HG03558 (cell line): Measurements from ENCODE around the gene FLT4.

Experiments used
- ATAC-seq: cut with Tn5 transposase; IDR thresholded peaks from one replicate; pipeline ENCODE4 v1.9.1; 2021; ENCODE audit warnings: moderate number of reproducible peaks; ENCODE audit not compliant: unreplicated experiment; ENCODE audit errors: extremely low read depth

Gene FLT4

DNA sequence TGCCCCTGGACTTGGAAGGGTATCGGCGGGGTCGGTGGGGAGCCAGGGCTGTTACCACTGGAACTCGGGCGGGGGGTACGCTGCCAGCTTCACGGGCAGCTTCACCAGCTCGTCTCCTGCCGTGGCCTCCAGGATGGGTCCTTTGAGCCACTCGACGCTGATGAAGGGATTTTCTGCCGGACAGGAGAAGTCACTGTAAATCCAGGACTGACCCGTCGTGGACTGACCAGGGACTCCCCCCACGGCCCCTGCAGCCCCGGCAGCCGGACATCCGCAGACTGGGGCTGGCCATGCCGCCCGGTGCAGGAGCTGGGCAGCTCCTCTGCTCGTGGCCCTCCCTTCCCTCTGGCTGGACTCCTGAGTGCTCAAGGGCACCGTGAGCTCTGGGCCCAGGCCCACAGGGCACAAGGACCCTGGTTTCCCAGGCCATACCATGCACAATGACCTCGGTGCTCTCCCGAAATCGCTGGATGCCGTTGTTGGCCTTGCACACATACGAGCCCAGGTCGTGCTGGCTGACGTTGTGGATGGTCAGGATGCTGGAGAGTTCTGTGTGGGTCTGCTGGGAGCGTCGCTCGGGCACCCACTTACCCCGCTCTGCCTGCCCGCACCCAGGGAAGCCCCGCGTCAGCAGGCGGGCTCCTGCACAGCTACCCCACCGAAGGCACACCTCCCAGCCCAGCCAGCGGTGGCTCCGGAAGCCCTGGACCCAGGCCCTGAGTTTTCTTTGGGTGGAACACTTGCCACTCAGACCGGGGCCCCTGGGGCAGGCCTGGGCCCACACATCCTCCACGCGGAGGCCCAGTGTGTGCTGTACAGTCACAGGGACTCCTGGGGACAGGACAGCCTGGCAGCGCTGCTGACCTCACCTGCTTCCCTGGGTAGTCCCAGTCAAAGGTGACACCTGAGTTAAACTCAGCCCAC, 20.3 kb downstream of the FLT4 start:
- no peak for ATAC-seq

DNA sequence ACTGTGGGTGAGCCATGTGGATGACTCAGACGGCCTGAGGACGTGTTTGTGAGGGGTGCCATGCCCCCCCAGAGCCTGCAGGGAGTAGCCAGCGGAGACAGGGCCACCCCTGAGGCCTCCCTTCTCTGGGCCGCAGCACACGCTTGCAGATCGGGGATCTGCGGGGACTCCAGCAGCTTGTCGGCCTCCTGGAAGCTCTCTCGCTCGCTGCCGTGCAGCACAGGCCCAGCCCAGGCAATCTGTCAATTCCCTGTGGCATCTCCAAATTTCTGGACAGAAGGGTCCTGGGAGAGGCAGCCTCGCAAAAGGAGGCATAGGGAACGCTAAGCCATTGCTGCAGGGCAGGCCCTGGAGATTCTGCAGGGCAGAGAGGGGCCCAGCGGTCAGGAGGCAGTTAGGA, 21.2 kb downstream of the FLT4 start:
- no peak for ATAC-seq

DNA sequence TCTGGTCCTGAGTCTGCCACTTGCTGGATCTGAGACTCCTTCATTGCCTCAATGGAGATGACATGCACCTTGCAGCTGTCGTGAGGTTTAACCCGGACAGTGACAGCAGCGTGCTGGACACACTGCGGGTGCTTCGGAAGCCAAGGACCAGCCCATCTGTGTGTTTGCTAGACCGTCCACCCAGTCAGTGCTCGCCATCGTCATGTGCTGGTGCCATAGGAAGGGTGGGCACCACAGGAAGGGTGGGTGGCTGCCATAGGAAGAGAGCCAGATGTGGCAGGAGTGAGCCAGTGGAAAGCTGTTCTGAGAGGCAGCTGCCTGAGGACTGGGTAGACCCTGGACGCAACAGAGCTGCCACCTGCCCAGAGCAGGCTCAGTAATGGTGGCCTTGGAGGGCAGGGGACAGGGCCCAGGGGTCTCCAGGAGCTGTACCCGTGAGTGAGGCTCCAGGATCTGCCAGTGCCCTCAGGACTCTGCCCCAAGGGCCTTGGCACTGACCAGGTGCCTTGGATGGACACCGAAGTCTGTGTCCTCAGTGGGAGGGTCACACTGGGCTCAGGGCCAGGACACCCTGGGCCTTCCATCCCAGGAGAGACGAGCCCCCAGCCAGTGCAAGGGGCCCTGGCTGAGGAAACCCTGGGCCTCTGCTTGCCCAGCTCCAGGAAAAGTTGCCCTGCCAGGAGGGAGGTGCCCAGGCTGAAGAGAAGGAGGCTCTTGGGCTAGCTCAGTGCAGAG, 21.8 kb downstream of the FLT4 start:
- no peak for ATAC-seq

DNA sequence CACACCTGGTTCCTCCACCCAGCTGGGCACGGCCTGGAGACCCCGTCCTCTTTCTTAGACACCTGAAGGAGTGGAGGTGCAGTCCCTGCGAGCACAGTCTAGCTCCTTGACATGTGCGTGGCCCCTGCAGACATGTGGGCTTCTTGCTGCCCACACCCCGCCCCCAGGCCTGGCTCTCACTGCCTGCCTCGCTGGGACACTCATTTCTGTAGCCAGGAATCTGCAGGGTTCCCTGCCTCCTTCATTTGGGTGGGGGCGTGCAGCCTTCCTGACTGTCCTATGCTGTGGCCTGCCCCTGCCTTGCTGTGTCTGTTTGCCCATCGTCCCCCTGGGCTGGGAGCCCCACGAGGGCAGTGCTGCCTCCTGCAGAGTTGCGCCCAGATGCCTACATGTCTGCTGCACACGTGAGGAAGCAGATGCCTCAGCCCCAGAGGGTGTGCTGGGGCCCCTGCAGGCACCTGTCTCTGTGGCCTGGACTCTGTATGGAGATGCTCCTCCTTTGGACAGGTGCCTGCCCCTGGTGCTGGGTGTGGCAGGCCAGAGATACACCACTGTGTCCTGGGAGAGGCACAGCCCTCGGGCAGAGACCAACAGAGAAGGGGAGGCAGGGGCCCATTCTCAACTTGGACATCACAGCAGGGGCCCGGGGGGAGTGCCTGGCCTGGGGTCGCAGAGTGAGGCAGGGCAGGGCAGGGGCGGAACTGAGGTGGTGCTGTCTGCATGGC, 22.6 kb downstream of the FLT4 start:
- ATAC-seq = no peak

DNA sequence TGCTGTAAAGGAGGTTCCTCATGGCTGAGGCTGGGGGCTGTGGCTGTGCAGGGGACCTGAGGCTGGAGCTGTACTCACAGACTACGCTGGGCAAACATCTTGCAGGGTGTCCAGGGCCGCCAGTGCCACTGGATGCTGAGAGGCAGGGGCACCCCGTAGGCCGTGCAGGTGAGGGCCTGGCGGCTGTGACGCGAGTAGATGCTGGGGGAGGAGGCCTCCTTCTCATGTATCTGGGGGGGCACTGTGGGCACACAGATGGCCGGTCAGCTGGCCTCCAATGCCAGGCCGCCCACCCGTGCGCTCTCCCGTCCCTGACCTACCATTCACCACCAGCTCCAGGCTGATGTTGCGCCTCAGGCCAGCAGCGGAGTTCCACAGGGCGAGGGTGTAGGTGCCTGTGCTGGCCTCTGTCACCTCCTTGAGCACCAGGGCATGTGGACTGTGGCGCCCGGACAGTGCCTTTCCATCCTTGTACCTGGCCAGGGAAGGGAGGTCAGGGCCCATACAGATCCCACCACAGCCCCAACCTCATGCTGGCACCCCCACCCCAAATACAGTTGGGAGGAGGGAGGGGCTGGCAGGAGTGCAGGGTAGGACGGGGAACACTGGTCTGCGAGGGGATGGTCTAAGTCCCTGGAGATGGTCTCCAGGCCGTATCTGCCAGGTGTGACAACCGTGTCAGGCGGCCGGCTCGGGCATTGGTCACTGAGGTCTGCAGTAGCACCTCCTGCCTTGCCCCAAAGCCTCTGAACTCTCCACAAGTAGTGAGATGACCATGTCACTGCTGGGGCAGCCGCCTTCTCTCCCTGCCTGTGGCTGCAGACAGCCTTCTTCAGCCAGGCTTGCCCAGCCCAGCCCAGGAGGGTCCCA, 23.4 kb downstream of the FLT4 start:
- no peak for ATAC-seq

DNA sequence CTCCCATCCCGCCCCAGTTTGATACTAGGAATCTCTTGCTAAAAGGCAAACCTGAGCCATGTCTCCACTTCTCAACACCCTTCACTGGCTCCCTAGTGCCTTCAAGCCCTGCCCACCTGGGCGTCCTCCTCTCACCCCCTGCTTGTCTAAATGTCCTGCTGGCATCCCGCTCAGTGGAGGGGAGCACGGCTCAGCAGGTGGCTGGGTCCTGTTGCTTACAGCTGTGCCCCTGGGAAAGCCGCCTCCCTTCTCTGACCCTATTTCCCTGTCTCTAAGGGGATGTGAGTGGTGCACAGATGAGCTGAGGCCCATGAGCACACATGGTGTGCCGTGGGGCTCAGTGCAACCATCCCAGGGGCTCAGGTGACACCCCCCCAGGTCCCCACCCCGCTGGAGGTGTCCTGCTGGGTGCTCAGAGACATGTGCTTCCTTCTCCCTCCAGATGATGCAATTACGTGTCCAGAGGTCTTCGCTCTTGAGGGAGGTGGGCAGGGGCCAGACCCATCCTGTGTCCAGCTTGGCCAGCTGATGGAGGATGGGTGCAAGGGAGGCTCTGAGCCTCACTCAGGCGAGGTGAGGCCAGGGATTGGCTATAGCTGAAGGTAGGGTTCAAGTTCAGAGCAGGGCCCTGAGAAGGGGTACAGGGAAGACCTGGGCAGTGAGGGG, 24.1 kb downstream of the FLT4 start:
- ATAC-seq = no peak

DNA sequence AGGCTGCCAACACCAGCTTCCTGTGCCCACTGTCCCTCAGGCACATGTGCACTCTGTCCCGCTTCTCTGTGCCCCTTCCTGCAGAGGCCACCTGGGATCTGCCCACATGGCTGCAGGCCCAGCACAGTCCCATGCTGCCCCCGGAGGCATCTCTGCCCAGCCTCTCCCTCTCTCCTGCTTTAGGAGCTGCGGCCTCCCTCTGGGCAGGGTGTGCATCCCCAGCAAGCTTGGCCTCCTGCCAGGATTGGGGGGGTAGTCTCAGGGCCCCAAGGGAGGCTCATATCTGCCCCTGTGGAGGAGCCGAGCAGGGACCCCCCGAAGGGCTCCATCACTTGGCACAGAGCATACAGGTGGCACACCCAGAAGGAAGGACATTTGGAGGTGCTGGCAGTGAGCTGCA, 24.8 kb downstream of the FLT4 start:
- no peak for ATAC-seq

DNA sequence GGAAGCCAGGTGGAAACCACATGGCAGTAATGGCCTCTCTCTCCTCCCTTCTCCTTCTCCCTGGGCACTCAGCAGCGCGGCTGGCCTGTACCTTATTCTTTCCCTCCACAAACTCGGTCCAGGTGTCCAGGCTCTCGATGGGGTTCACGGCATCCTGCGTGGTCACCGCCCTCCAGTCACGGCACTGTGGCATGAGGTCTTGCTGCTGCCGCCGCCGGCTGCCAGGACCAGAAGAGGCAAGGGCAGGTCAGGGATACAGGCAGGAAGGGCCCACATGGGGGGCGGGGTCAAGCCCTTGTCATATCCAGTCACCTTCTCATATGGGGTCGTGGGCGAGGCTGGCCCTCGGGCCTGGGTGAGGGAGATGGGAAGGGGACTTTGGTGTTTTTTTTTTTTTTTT, 25.6 kb downstream of the FLT4 start:
- ATAC-seq = no peak

DNA sequence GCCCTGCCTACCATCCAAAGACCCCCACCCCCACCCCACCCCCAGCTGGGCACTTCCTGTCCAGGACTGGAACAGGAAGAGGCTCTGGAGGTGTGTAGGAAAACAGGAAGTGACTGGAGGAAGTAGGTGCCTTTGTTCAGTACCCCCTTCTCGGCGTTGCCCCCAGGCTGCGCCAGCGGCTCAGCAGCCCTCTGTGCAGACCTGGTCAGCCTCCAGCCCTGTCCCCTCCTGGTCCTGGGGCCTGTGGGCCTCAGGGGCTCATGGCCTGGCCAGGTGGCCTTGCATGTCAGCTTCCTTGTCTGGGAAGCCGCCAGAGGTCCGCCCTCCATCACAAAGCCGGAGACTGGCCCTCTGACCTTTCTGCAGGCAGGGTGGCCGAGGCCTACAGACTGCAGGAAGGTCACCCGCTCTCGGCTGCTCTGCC, 26.0 kb downstream of the FLT4 start:
- ATAC-seq = no peak

DNA sequence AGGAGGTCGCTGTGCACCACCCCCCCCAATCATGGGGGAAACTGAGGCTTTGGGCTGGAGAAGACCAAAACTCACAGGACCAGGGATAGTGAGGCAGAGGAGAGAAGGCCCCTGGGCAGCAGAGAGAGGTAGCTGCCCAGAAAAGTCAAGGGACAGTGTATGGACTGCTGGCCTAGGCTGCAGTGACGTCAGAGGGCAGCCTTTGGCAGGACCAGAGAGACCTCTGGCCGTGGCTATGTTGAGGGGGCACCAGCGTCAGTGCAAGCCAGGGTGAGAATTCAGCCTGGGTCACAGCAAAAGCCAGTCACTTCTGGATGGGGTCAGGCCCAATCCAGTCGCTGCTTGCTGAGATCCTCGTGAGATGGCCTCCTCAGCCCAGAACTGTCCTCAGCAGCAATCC, 26.5 kb downstream of the FLT4 start:
- no peak for ATAC-seq

DNA sequence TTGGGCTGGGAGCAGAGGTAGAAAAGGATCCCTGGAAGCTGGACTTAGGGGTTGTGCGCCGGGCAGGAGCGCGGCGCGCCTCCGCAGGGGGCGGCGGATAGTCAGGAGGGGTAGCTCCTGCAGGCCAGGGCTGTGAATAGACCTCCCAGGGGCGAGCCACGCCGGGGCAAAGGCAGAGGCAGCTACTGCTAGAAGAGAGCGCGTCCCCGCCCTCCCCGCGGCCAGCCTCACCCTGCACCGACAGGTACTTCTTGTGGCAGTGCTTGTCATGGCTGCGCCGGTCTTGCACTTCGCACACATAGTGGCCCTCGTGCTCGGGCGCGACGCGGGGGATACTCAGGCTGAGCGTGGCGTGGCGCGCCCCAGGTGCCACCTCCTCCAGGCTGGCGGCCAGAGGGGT, 28.1 kb downstream of the FLT4 start:
- ATAC-seq = no peak

DNA sequence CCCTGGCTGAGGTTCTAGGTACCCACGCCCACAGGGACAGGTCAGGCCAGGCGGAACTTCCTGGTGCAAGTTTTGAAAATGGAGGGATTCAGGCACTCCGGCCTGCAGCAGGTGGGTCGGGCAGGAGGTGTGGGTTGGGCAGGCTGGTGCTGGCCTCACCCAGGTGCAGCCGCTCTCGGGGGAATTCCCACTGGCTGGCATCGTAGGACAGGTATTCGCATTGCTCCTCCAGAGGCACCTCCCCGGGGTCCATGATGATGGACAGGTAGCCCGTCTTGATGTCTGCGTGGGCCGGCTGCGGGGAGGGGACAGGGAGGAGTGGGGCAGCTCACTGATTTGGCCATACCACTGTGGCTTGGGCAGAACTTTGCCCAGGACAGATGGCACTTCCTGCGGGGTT, 29.4 kb downstream of the FLT4 start:
- no peak for ATAC-seq

DNA sequence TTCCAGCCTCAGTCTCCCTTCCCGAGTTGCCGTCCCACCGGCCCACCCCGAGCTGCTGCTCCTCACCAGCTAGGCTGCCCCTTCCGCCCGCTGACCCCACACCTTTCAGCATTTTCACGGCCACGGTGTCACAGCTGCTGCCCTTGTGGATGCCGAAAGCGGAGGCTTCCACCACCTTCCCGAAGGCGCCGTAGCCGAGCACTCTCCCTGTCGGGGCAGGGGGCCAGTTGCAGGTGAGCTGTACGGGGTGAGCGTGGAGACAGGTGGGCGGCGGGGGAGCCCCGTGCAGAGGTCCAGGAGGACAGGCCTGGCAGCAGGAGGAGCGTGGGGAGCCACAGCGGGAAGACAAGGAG, 29.9 kb downstream of the FLT4 start:
- no peak for ATAC-seq

DNA sequence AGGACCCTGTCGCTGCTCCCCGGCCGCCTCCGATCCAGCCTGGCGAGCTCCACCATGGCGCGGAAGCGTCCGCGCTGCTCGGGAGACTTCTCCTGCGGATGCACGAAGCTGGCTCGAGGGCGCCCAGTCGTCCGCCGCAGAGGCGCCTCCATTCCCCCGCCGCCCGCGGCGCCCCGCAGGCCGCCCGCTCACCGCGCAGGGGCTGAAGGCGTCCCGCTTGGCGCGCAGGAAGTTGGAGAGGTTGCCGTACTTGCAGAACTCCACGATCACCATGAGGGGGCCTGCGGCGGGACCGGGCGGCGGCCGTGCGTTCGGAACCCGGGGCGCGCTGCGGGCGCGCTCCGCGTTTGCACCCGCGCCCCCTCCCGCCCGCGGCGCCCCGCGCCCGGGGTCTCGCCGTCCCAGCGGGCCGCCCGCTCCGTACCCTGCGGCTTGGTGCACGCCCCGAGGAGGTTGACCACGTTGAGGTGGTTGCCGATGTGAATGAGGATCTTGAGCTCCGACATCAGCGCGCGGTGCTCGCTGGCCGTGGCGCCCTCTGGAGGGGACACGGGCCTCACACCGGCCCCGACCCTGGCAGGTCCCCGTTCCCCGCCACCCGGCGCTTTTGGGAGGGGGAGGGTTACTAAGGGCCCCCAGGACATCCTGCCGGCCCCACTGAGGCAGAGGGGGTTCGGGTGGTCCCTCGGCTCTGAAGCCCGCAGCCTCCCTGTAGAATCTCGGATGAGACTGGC, 30.4 kb downstream of the FLT4 start:
- ATAC-seq = no peak

DNA sequence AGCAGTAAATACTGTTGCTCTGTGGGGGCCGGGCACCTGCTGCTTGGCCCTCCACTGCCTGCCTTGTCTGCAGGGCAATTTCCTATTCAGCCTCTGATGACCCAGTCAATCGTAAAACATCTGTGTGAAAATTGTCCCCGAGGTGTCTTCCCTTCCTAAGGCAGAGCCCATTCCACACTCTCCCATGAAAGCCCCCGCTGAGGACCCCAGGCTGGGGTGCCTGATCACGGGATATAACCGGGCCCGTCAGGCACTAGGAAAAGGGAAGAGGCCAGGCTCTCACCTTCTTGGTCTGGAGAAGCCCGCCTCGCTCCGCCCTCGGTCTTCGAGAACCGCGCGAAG, 30.9 kb downstream of the FLT4 start:
- no peak for ATAC-seq

DNA sequence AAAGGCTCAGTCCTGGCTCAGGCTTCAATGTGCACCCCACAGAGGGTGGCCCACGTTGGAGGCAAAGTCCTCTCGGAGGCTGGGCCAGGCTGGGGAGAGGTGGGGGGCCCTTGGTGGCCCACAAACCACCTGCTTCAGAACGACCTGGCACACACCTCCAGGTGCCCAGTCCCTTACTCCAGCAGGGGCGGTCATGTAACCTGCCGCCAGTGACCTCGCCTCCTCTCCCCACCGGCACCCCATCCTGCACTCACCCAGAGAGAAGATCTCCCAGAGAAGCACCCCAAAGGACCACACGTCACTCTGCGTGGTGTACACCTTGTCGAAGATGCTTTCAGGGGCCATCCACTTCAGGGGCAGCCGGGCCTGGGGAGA, 35.6 kb downstream of the FLT4 start:
- no peak for ATAC-seq

DNA sequence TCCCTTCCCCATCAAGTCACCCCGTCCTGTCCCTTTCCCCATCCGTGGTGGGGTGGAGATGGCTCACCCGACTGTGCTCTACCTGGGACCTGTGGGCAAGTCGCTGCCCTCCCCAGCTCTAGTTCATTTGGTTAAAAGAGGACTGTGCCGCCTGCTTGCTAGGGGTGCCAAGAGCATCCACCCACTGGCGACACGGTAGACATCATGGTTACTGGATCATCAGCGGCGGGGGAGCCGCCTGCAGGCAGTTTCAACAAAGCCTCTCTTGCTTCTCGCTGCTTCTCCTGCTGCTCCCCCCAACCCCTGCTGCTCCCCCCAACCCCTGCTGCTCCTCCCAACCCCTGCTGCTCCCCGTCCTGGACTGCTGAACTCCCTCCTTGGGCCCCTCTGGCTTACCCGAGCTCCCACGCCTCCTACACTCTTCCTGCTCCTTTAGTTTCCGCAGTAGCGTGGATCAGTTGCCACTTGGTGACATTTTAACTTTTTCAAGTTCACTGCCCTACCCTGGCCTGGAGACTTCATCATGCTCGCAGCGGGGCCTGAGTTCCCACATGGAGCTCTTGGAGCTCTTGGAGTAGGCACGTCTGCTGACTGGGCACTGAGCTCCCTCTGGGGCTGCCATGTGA, 36.1 kb downstream of the FLT4 start:
- ATAC-seq = no peak

DNA sequence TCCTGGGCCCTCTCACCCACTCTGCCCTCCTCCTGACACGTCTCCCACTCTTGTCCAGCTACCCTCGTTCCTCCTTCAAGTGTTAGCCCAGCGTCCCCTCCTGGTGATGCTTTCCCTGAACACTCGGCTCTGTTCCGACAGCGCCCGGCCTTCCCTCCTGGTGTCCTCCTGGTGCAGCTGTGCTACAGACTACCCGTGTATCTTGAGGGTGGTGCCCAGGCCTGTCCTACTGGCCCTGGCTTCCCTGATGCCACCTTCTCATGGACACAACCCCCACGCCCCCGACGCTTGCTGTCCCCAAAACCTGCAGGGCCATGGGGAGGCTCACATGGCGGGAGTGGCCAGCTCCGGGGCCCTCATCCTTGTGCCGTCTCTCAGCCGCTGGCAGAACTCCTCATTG, 36.7 kb downstream of the FLT4 start:
- ATAC-seq = no peak
